ENCODE results near the gene NIM1K.

GRCh38 chr5:43294226-43294625, 102.2 kb downstream of the NIM1K start:
- TF ChIP-seq POLR2AphosphoS5 (IDR thresholded peaks at IDR 0.05) (no peak), POLR2A (IDR thresholded peaks at IDR 0.05) (no peak), CTCF (IDR thresholded peaks at IDR 0.05) (no peak), EP300 (IDR thresholded peaks at IDR 0.05; ENCODE audit: low read depth) (no peak)

All from transverse colon (tissue), 4 donors.